HCT116 (cell line): ENCODE measurements around the gene KSR1.

Experiments
- ELF1 ChIP-seq: IDR thresholded peaks from 2 replicates; pipeline ENCODE4 v1.6.1; 2012; ENCODE audit warnings: low read depth, borderline replicate concordance
- EZH2 ChIP-seq: fragments of 200-600 bp; sonication (generic); IDR thresholded peaks from 2 replicates; pipeline ENCODE4 v1.6.1; 2017; ENCODE audit warnings: antibody characterized with exemption, mixed run types
- POLR2A ChIP-seq: IDR thresholded peaks from 2 replicates; pipeline ENCODE4 v1.7.0; 2011; ENCODE audit warnings: borderline replicate concordance; ENCODE audit not compliant: insufficient read depth, insufficient read length; ENCODE audit errors: extremely low read depth
- ZNF274 ChIP-seq: fragments of 200-500 bp; sonication (Bioruptor generic); IDR thresholded peaks from 2 replicates; pipeline ENCODE4 v1.6.1; 2014; ENCODE audit warnings: mild to moderate bottlenecking, low read depth, low read length, inconsistent platforms
- TF ChIP-seq, protein P1 (sequence below), 3 experiments: fragments of 200-600 bp in 1 of 3; sonication (generic) in 1 of 3; IDR thresholded peaks in 2 of 3; conservative IDR thresholded peaks in 1 of 3; 2 replicates each; pipeline ENCODE4 v1.5.1; 2012 to 2017; ENCODE audit warnings: low read depth in 2 of 3, low read length in 2 of 3, antibody characterized with exemption in 1 of 3, borderline replicate concordance in 1 of 3, control low read depth in 1 of 3, mild to moderate bottlenecking in 1 of 3, mixed read lengths in 1 of 3, mixed run types in 1 of 3, moderate library complexity in 1 of 3; ENCODE audit not compliant: insufficient read depth in 1 of 3
- TF ChIP-seq, protein P2 (sequence below): IDR thresholded peaks from 2 replicates; pipeline ENCODE4 v1.6.1; 2012

DNA sequence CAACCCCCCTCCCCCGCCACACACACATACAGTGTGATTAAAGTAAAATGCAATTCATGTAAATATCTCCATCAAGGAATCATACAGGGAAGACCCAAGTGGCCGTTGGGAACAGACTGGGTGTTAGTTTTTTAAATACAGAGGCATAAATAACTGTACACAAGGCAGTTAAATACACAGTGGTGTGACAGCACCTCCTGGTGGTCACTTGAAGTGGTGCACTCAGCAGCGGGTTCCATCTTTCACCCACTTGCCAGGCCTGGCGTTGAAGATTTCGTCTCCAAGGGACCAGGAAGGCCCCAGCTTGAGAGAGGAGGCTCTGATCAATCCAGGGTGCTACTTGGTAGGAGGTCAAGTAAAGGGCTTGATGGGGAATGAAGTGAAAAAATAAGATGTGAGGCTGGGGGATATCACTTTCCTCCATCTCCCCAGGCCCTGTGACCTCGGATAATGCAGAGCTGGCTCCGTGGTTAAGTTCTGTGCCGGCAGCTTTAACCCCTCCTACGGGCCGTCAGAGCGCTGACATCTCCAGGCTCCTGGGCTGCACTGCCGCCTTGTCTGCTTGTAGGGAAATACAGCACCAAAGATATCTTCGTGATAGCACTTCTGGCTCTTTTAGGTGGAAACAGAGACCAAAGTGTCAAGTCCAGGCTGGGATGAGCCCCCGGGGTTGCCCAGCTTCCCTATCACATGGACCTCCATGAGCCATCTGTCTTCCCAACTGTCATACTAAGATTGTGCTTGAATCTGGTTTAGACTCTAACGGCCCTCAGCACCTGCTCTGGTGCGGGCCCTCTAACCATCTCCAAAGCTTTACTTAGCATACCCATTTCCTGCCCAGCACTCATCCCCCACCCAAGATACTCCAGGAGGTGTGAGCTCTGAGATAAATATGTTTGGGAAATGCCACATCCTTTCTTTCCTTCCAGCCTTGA, 195.4 kb downstream of the KSR1 start:
- TF ChIP-seq POLR2A: no peak
- TF ChIP-seq, protein P1, sequence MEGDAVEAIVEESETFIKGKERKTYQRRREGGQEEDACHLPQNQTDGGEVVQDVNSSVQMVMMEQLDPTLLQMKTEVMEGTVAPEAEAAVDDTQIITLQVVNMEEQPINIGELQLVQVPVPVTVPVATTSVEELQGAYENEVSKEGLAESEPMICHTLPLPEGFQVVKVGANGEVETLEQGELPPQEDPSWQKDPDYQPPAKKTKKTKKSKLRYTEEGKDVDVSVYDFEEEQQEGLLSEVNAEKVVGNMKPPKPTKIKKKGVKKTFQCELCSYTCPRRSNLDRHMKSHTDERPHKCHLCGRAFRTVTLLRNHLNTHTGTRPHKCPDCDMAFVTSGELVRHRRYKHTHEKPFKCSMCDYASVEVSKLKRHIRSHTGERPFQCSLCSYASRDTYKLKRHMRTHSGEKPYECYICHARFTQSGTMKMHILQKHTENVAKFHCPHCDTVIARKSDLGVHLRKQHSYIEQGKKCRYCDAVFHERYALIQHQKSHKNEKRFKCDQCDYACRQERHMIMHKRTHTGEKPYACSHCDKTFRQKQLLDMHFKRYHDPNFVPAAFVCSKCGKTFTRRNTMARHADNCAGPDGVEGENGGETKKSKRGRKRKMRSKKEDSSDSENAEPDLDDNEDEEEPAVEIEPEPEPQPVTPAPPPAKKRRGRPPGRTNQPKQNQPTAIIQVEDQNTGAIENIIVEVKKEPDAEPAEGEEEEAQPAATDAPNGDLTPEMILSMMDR (IDR thresholded peaks at IDR 0.05 in 2 of 3, conservative IDR thresholded peaks at IDR 0.05 in 1 of 3; ENCODE audit: borderline replicate concordance in 1 of 3, insufficient read depth in 1 of 3, low read depth in 2 of 3, low read length in 2 of 3): peak; percentile 69 to 78 (median 78)
- no peak for TF ChIP-seq EZH2
- TF ChIP-seq, protein P2, sequence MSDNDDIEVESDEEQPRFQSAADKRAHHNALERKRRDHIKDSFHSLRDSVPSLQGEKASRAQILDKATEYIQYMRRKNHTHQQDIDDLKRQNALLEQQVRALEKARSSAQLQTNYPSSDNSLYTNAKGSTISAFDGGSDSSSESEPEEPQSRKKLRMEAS: no peak
- no peak for TF ChIP-seq ZNF274
- no peak for TF ChIP-seq ELF1
